GM12873 (cell line): ENCODE data around the gene EXT2.

ENCODE experiments used
- TF ChIP-seq, protein P1 (sequence below): IDR thresholded peaks from 2 replicates; pipeline ENCODE4 v1.5.1; 2012; ENCODE audit warnings: low read depth, mild to moderate bottlenecking, moderate library complexity, low read length, control low read depth; ENCODE audit not compliant: insufficient read depth; ENCODE audit errors: missing control alignments

The EXT2 gene

DNA sequence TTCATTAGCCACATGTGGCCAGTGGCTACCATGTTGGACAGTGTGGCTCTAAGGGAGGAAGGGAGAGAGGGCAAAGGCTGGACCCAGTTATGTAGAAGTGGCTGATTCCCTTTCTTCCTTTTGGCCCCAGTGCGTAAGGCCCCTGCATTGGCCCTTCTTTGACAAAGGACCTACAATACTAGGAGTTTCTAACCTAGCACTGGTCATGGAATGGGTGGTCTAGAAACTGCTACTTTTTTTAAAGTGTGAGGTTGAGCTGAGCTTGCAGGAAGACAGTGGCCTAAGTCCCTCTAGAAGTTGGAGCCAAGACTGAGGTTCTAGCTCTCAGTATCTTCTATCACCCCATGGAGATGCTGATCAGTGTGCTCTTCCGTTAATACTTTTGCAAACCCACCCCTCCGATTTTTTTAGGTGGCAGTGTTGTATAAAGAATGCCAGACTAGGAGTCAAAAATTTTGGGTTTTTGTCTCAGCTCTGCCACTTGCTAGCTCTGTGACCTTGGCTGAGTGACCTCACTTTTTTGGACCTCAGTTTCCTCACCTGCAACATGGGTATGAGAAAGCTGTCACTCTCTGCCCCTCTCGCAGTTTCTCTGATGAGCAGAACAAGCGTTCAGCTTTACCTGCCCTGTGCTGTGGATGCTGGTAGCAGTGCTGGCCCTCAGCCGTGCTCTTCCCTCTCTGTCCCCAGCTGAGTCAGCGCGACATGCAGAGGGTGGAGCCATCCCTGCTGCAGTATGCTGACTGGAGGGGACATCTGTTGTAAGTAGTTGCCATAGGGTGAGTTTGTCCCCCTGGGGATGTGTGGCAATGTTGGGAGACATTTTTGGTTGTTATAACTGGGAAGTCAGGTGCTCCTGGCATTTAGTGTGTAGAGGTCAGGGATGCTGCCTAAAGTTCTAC lies 22.5 kb upstream of the EXT2 start:
- TF ChIP-seq, protein P1, sequence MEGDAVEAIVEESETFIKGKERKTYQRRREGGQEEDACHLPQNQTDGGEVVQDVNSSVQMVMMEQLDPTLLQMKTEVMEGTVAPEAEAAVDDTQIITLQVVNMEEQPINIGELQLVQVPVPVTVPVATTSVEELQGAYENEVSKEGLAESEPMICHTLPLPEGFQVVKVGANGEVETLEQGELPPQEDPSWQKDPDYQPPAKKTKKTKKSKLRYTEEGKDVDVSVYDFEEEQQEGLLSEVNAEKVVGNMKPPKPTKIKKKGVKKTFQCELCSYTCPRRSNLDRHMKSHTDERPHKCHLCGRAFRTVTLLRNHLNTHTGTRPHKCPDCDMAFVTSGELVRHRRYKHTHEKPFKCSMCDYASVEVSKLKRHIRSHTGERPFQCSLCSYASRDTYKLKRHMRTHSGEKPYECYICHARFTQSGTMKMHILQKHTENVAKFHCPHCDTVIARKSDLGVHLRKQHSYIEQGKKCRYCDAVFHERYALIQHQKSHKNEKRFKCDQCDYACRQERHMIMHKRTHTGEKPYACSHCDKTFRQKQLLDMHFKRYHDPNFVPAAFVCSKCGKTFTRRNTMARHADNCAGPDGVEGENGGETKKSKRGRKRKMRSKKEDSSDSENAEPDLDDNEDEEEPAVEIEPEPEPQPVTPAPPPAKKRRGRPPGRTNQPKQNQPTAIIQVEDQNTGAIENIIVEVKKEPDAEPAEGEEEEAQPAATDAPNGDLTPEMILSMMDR, result no peak

DNA sequence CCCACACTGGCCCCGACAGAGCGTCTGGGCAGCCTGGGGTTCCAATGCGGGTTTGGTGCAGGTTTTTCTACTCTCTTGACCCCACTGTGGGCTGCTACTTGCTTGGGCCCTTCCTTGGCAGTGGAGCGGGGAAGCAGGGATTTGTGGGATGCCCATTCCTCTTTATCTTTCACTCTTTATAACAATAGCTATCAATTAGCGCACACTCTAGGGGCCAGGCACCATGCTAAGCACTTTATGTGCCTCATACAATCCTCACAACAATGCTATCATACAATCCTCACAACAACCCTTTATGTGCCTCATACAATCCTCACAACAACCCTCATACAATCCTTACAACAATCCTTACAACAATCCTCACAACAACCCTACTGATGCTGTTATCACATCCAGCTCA lies 16.7 kb upstream of the EXT2 start:
- TF ChIP-seq, protein P1, result no peak

DNA sequence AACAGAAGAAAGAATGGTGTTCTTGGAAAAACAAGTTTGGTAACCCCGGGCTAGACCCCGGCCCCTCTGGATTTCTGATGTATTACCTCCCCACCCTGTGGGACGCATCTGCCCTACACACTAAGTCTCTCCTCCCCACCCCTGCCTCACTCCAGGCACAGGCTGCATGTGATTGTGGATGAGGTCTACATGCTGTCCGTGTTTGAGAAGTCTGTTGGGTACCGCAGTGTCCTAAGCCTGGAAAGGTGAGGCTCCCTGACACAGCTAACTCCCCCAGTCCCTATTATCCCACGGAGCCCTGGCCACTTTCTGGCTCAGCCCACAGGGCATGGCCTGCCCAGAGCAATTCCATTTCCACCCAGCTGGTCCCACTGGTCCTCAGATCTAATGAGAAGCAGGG lies 16.1 kb upstream of the EXT2 start:
- TF ChIP-seq, protein P1, result no peak

DNA sequence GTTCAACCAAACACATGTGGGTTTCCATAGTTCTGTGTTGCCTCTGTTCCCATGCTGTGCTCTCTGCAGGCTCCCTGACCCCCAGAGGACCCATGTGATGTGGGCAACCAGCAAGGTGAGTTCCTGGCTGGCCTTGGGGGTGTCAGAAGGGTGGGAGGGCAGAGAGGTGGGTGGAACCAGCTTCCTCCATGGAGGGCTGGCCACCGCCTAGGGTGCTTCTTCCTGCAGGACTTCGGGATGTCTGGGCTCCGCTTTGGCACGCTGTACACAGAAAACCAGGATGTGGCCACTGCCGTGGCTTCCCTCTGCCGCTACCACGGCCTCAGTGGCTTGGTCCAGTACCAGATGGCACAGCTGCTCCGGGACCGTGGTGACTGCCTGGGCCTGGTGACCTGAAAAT lies 14.5 kb upstream of the EXT2 start:
- TF ChIP-seq, protein P1, result no peak

DNA sequence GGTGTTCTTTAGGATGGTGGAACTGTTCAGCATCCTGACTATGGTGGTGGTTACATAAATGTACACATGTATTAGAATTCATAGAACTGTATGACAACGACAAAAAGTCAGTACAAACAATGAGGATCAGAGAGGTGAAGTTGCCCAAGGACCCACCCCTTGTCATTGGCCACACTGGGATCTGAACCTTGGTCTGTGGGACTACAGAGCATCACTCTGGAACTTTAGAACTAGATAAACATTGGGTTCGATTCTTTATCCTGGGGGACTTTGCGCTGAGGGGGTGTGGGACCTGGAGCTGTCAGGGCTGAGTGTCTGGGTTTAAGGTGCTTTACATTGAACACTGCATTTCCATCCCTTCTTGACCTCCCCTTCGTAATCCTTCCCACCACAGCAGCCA lies 12.8 kb upstream of the EXT2 start:
- TF ChIP-seq, protein P1, result no peak

DNA sequence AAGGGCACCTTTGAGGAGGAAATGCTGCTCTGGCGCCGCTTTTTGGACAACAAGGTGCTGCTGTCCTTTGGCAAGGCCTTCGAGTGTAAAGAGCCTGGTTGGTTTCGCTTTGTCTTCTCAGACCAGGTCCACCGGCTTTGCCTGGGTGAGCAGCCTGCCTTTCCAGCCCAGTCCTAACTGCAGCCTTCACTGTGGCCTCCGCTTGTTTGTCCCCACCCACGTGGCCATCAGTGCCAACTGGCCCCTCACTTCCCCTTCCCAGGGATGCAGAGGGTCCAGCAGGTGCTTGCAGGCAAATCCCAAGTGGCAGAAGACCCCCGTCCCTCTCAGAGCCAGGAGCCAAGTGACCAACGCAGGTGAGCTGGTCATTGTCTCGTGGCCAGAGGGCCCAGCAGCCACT lies 12.0 kb upstream of the EXT2 start:
- TF ChIP-seq, protein P1, result no peak

DNA sequence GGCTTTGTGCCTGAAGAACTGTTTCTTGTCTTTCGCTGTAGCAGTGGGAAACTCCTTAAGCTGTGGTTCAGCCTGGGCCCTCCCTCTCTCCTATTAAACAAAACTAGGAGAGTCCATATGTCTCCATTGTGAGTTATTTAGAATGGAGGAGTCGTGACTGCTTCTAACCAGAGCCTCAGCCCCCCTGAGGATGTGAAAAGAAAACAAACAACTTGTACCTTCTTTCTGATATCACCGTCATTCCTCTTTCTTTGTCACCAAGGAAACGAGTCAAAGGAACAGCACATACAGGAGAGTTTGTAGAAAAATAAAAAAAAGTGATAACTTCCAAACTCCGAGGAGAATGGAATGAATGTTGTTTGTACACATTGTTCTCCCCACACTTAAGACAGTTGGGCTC lies 11.6 kb upstream of the EXT2 start:
- TF ChIP-seq, protein P1, result no peak
